ENCODE data around the gene GSTM1.

Gene GSTM1

GRCh38 chr1:109732390-109732881 lies 44.8 kb downstream of the GSTM1 start:
- DNase-seq = peak; percentile 43

GRCh38 chr1:109733236-109733870 lies 45.7 kb downstream of the GSTM1 start:
- peak; percentile 70 for DNase-seq

DNA sequence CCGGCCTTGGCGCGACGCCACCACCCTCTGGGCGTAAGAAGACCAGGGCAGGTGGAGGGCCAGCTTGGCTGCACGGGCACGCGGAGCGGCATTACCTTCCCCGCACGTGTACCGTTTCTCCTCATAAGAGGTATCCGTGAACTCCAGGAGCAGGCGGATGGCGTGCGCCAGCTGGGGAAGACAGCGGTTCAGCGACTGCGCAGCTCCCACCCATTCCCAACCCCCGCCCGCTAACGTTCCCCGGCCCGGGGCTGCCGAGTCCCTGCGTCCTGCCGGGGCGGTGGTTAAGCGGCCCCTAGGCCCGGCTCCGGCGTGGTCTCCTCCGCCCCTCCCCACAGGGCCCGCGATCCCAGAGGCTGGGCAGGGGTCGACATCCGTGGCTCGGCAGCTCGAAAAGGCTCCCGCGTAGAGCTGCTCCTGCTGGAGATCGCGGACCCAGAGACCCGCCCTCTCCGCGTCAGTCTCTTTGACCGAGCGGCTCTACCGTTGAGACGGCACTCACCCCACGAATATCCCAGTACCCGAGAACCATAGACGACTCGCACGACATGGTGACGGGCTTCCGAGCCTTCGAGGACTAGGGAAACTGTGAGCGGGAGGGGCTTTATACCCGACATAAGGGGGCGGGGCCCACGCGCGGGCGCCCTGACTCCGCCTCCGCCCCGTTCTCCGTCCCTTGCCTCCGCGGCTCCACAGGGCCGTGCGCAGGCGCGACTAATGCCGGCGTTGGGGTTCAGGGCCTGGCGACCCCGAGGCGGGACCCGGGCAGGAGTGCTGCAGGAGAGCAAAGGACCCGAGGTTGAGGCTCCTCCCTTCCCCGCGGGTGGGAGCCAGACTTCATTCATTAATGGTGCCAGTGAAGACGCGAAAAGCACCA lies 52.4 kb downstream of the GSTM1 start:
- DNase-seq = peak; percentile 70

- DNase-seq = no peak
Observed at GRCh38 chr1:109740615-109741373, 53.2 kb downstream of the GSTM1 start, which contains the start of gene GSTM3. GSTM3 (minus strand) TSS chr1:109741038; CDS start chr1:109740287, 751 bp downstream.
